Gastrocnemius medialis (tissue), 4 donors: Measurements from ENCODE around the gene RNPS1.
"Not testable (repeated sequence)": the region's sequence is repeated elsewhere in the genome, so short reads cannot be mapped to it uniquely, and the experiment has no call there.

ENCODE experiments used
- CTCF ChIP-seq, 5 experiments: fragments of 450-650 bp in 3 of 5; fragments of 200-600 bp in 2 of 5; sonication (generic) in 2 of 5; IDR thresholded peaks in 4 of 5; conservative IDR thresholded peaks in 1 of 5; 1 replicate in 4 of 5; 2 replicates in 1 of 5; pipeline ENCODE4 v1.5.1; 2016 to 2019; ENCODE audit warnings: antibody characterized with exemption in 5 of 5, mild to moderate bottlenecking in 3 of 5, moderate library complexity in 3 of 5
- POLR2A ChIP-seq, 2 donors: fragments of 450-650 bp; IDR thresholded peaks; one replicate each; pipeline ENCODE4 v1.6.1; 2017; ENCODE audit warnings: antibody characterized with exemption in 2 of 2, mild to moderate bottlenecking in 2 of 2, moderate library complexity in 2 of 2

GRCh38 chr16:2258530-2258929 is 9.4 kb downstream of the RNPS1 start:
- TF ChIP-seq CTCF (IDR thresholded peaks at IDR 0.05 in 4 of 5, conservative IDR thresholded peaks at IDR 0.05 in 1 of 5); POLR2A (IDR thresholded peaks at IDR 0.05): not testable (repeated sequence)
